Measurements from ENCODE around the gene TACR1.
"Not testable (repeated sequence)": the region's sequence is repeated elsewhere in the genome, so short reads cannot be mapped to it uniquely, and the experiment has no call there.

The TACR1 gene

GRCh38 chr2:75222527-75222926 is 23.2 kb upstream of the TACR1 start:
- H3K9me3 ChIP-seq (ENCODE audit: control insufficient read depth, low read length) = no peaks in the 10 kb centered on the region
- H3K9ac ChIP-seq (ENCODE audit: low read length) = no peak overlapping the region
- no peak for DNase-seq (ENCODE audit: low read depth)
- no peak overlapping the region for H3K4me3 ChIP-seq (ENCODE audit: low read length)
- H3K36me3 ChIP-seq (ENCODE audit: control insufficient read depth, insufficient read depth, low read length, severe bottlenecking) = no peaks in the 10 kb centered on the region
- H3K4me1 ChIP-seq (ENCODE audit: control insufficient read depth, insufficient read depth, low read length) = no peaks in the 10 kb centered on the region
- H3K27me3 ChIP-seq (replicated peaks; ENCODE audit: control insufficient read depth, insufficient read depth, low read length) = no peaks in the 10 kb centered on the region

- Histone ChIP-seq H3K27me3 (replicated peaks; ENCODE audit: control insufficient read depth, insufficient read depth, low read length) (no peaks in the 10 kb centered on the region), H3K4me3 (ENCODE audit: low read length) (no peak overlapping the region), H3K36me3 (ENCODE audit: control insufficient read depth, insufficient read depth, low read length, severe bottlenecking) (no peaks in the 10 kb centered on the region), H3K9ac (ENCODE audit: low read length) (no peak overlapping the region), H3K9me3 (ENCODE audit: control insufficient read depth, low read length) (no peaks in the 10 kb centered on the region), H3K4me1 (ENCODE audit: control insufficient read depth, insufficient read depth, low read length) (no peaks in the 10 kb centered on the region)
- DNase-seq (ENCODE audit: low read depth) = peak; percentile 12
These were observed 22.5 kb upstream of the TACR1 start for GRCh38 chr2:75221862-75222261.

GRCh38 chr2:75219213-75219612 is 19.9 kb upstream of the TACR1 start:
- H3K27me3 ChIP-seq (replicated peaks; ENCODE audit: control insufficient read depth, insufficient read depth, low read length); H3K4me1 ChIP-seq (ENCODE audit: control insufficient read depth, insufficient read depth, low read length); H3K4me3 ChIP-seq (ENCODE audit: low read length); DNase-seq (ENCODE audit: low read depth); H3K36me3 ChIP-seq (ENCODE audit: control insufficient read depth, insufficient read depth, low read length, severe bottlenecking); H3K9ac ChIP-seq (ENCODE audit: low read length); H3K9me3 ChIP-seq (ENCODE audit: control insufficient read depth, low read length): not testable (repeated sequence)

GRCh38 chr2:75211266-75211770 is 12.0 kb upstream of the TACR1 start:
- no peak overlapping the region for H3K9ac ChIP-seq (ENCODE audit: low read length)
- H3K9me3 ChIP-seq (ENCODE audit: control insufficient read depth, low read length) = no peaks in the 10 kb centered on the region
- no peaks in the 10 kb centered on the region for H3K36me3 ChIP-seq (ENCODE audit: control insufficient read depth, insufficient read depth, low read length, severe bottlenecking)
- H3K4me1 ChIP-seq (ENCODE audit: control insufficient read depth, insufficient read depth, low read length) = peaks cover 6% of the 10 kb centered on the region
- H3K27me3 ChIP-seq (replicated peaks; ENCODE audit: control insufficient read depth, insufficient read depth, low read length) = no peaks in the 10 kb centered on the region
- no peak overlapping the region for H3K4me3 ChIP-seq (ENCODE audit: low read length)
- no peak for DNase-seq (ENCODE audit: low read depth)

GRCh38 chr2:75210409-75210808 is 11.1 kb upstream of the TACR1 start:
- no peak for DNase-seq (ENCODE audit: low read depth)
- H3K9me3 ChIP-seq (ENCODE audit: control insufficient read depth, low read length) = no peaks in the 10 kb centered on the region
- H3K36me3 ChIP-seq (ENCODE audit: control insufficient read depth, insufficient read depth, low read length, severe bottlenecking) = no peaks in the 10 kb centered on the region
- no peak overlapping the region for H3K4me3 ChIP-seq (ENCODE audit: low read length)
- H3K27me3 ChIP-seq (replicated peaks; ENCODE audit: control insufficient read depth, insufficient read depth, low read length) = no peaks in the 10 kb centered on the region
- H3K9ac ChIP-seq (ENCODE audit: low read length) = no peak overlapping the region
- peaks cover 6% of the 10 kb centered on the region for H3K4me1 ChIP-seq (ENCODE audit: control insufficient read depth, insufficient read depth, low read length)

- Histone ChIP-seq H3K9ac (ENCODE audit: low read length) (no peak overlapping the region), H3K36me3 (ENCODE audit: control insufficient read depth, insufficient read depth, low read length, severe bottlenecking) (no peaks in the 10 kb centered on the region), H3K4me1 (ENCODE audit: control insufficient read depth, insufficient read depth, low read length) (peaks cover 6% of the 10 kb centered on the region), H3K9me3 (ENCODE audit: control insufficient read depth, low read length) (no peaks in the 10 kb centered on the region), H3K27me3 (replicated peaks; ENCODE audit: control insufficient read depth, insufficient read depth, low read length) (no peaks in the 10 kb centered on the region), H3K4me3 (ENCODE audit: low read length) (no peak overlapping the region)
- DNase-seq (ENCODE audit: low read depth) = no peak
These were observed 9.4 kb upstream of the TACR1 start for GRCh38 chr2:75208738-75209137.

GRCh38 chr2:75204833-75205232 is 5.5 kb upstream of the TACR1 start:
- Histone ChIP-seq H3K36me3 (ENCODE audit: control insufficient read depth, insufficient read depth, low read length, severe bottlenecking) (no peaks in the 10 kb centered on the region), H3K27me3 (replicated peaks; ENCODE audit: control insufficient read depth, insufficient read depth, low read length) (no peaks in the 10 kb centered on the region), H3K4me3 (ENCODE audit: low read length) (no peak overlapping the region), H3K9ac (ENCODE audit: low read length) (no peak overlapping the region), H3K9me3 (ENCODE audit: control insufficient read depth, low read length) (no peaks in the 10 kb centered on the region), H3K4me1 (ENCODE audit: control insufficient read depth, insufficient read depth, low read length) (peaks cover 16% of the 10 kb centered on the region)
- DNase-seq (ENCODE audit: low read depth) = no peak

GRCh38 chr2:75202359-75202758 is 3.0 kb upstream of the TACR1 start:
- H3K9me3 ChIP-seq (ENCODE audit: control insufficient read depth, low read length) = no peaks in the 10 kb centered on the region
- no peak for DNase-seq (ENCODE audit: low read depth)
- H3K4me3 ChIP-seq (ENCODE audit: low read length) = no peak overlapping the region
- no peaks in the 10 kb centered on the region for H3K36me3 ChIP-seq (ENCODE audit: control insufficient read depth, insufficient read depth, low read length, severe bottlenecking)
- peaks cover 18% of the 10 kb centered on the region for H3K4me1 ChIP-seq (ENCODE audit: control insufficient read depth, insufficient read depth, low read length)
- no peak overlapping the region for H3K9ac ChIP-seq (ENCODE audit: low read length)
- peaks cover 18% of the 10 kb centered on the region for H3K27me3 ChIP-seq (replicated peaks; ENCODE audit: control insufficient read depth, insufficient read depth, low read length)

- Histone ChIP-seq H3K36me3 (ENCODE audit: control insufficient read depth, insufficient read depth, low read length, severe bottlenecking) (no peaks in the 10 kb centered on the region), H3K4me3 (ENCODE audit: low read length) (peak overlapping the region; percentile 85), H3K9me3 (ENCODE audit: control insufficient read depth, low read length) (no peaks in the 10 kb centered on the region), H3K27me3 (replicated peaks; ENCODE audit: control insufficient read depth, insufficient read depth, low read length) (peaks cover 22% of the 10 kb centered on the region), H3K9ac (ENCODE audit: low read length) (peak overlapping the region; percentile 58), H3K4me1 (ENCODE audit: control insufficient read depth, insufficient read depth, low read length) (peaks cover 18% of the 10 kb centered on the region)
- DNase-seq (ENCODE audit: low read depth) = peak; percentile 62
These were observed 1.1 kb upstream of the TACR1 start for GRCh38 chr2:75200140-75201096.

GRCh38 chr2:75195076-75195691 is 4.1 kb downstream of the TACR1 start:
- H3K4me3 ChIP-seq (ENCODE audit: low read length) = no peak overlapping the region
- H3K9me3 ChIP-seq (ENCODE audit: control insufficient read depth, low read length) = no peaks in the 10 kb centered on the region
- DNase-seq (ENCODE audit: low read depth) = no peak
- no peak overlapping the region for H3K9ac ChIP-seq (ENCODE audit: low read length)
- no peaks in the 10 kb centered on the region for H3K36me3 ChIP-seq (ENCODE audit: control insufficient read depth, insufficient read depth, low read length, severe bottlenecking)
- peaks cover 11% of the 10 kb centered on the region for H3K4me1 ChIP-seq (ENCODE audit: control insufficient read depth, insufficient read depth, low read length)
- H3K27me3 ChIP-seq (replicated peaks; ENCODE audit: control insufficient read depth, insufficient read depth, low read length) = peaks cover 28% of the 10 kb centered on the region

- Histone ChIP-seq H3K9me3 (ENCODE audit: control insufficient read depth, low read length) (no peaks in the 10 kb centered on the region), H3K4me1 (ENCODE audit: control insufficient read depth, insufficient read depth, low read length) (peaks cover 4% of the 10 kb centered on the region), H3K36me3 (ENCODE audit: control insufficient read depth, insufficient read depth, low read length, severe bottlenecking) (no peaks in the 10 kb centered on the region), H3K9ac (ENCODE audit: low read length) (no peak overlapping the region), H3K27me3 (replicated peaks; ENCODE audit: control insufficient read depth, insufficient read depth, low read length) (peaks cover 28% of the 10 kb centered on the region), H3K4me3 (ENCODE audit: low read length) (no peak overlapping the region)
- DNase-seq (ENCODE audit: low read depth) = no peak
These were observed 5.0 kb downstream of the TACR1 start for GRCh38 chr2:75194184-75194868.

All from adipocyte (in vitro differentiated cells).